Astrocyte (in vitro differentiated cells and primary cell): ENCODE results near the gene ARPC2. TPM values are rescaled to one million over a fixed set of nuclear protein-coding genes. Genes with fewer than 3 reads are reported as not detected.

Experiments
- DNase-seq: peaks from one replicate; pipeline ENCODE4 v3.0.0-alpha.2; 2010; ENCODE audit warnings: low read depth
- FAIRE-seq: peaks from 2 replicates; lab custom pipeline; 2011; peaks lifted over from hg19 to GRCh38; lab: Jason Lieb, UNC
- H2AFZ ChIP-seq: 2 replicates; pipeline ENCODE4 v1.6.0; 2012; ENCODE audit warnings: low read depth, low read length, inconsistent platforms
- H3K27ac ChIP-seq: 2 replicates; pipeline ENCODE4 v1.5.1; 2011; ENCODE audit warnings: low read depth, low read length, inconsistent platforms
- H3K27me3 ChIP-seq: 2 replicates; pipeline ENCODE4 v1.6.0; 2011; ENCODE audit warnings: low read length, inconsistent platforms; ENCODE audit not compliant: insufficient read depth
- H3K36me3 ChIP-seq: 2 replicates; pipeline ENCODE4 v1.5.1; 2011; ENCODE audit warnings: low read length, inconsistent platforms; ENCODE audit not compliant: insufficient read depth
- H3K4me1 ChIP-seq: 2 replicates; pipeline ENCODE4 v1.5.1; 2011; ENCODE audit warnings: low read length, inconsistent platforms; ENCODE audit not compliant: insufficient read depth
- H3K4me2 ChIP-seq: 2 replicates; pipeline ENCODE4 v1.6.0; 2012; ENCODE audit warnings: low read length, inconsistent platforms
- H3K4me3 ChIP-seq: 2 replicates; pipeline ENCODE4 v1.5.1; 2011; ENCODE audit warnings: low read depth, mild to moderate bottlenecking, low read length, inconsistent platforms; ENCODE audit not compliant: insufficient read depth
- H3K79me2 ChIP-seq: 2 replicates; pipeline ENCODE4 v1.6.0; 2012; ENCODE audit warnings: mild to moderate bottlenecking, low read length, inconsistent platforms; ENCODE audit not compliant: insufficient read depth
- H3K9ac ChIP-seq: 2 replicates; pipeline ENCODE4 v1.6.0; 2012; ENCODE audit warnings: mild to moderate bottlenecking, low read length, inconsistent platforms
- H3K9me3 ChIP-seq: 2 replicates; pipeline ENCODE4 v1.5.1; 2012; ENCODE audit warnings: low read depth, mild to moderate bottlenecking, low read length, inconsistent platforms; ENCODE audit not compliant: insufficient read depth
- H4K20me1 ChIP-seq: 2 replicates; pipeline ENCODE4 v1.6.0; 2012; ENCODE audit warnings: low read length, inconsistent platforms; ENCODE audit not compliant: insufficient read depth
- H3K27ac Mint-ChIP-seq: one replicate; pipeline ENCODE4 v1.8.0; 2021; ENCODE audit warnings: mild to moderate bottlenecking, mixed read lengths; ENCODE audit not compliant: unreplicated experiment
- H3K27me3 Mint-ChIP-seq: one replicate; pipeline ENCODE4 v1.8.0; 2021; ENCODE audit warnings: low read depth, mixed read lengths; ENCODE audit not compliant: unreplicated experiment
- H3K36me3 Mint-ChIP-seq: one replicate; pipeline ENCODE4 v1.8.0; 2021; ENCODE audit warnings: low read depth, mixed read lengths; ENCODE audit not compliant: unreplicated experiment
- H3K4me1 Mint-ChIP-seq: one replicate; pipeline ENCODE4 v1.8.0; 2021; ENCODE audit warnings: low read depth, mixed read lengths; ENCODE audit not compliant: unreplicated experiment
- H3K4me3 Mint-ChIP-seq: one replicate; pipeline ENCODE4 v1.8.0; 2021; ENCODE audit warnings: mild to moderate bottlenecking, moderate library complexity, mixed read lengths; ENCODE audit not compliant: unreplicated experiment
- H3K9me3 Mint-ChIP-seq: one replicate; pipeline ENCODE4 v1.8.0; 2021; ENCODE audit warnings: mild to moderate bottlenecking, mixed read lengths; ENCODE audit not compliant: unreplicated experiment
- CTCF ChIP-seq: IDR thresholded peaks from 2 replicates; pipeline ENCODE4 v1.5.1; 2011; ENCODE audit warnings: low read depth, mild to moderate bottlenecking, inconsistent platforms, low read length, moderate library complexity; ENCODE audit not compliant: insufficient read depth
- EZH2 ChIP-seq: IDR thresholded peaks from 2 replicates; pipeline ENCODE4 v1.6.1; 2012; ENCODE audit warnings: mild to moderate bottlenecking, low read length, inconsistent platforms; ENCODE audit not compliant: insufficient read depth
- total RNA-seq: library from RNA; stranded (reverse); gene quantifications from 2 replicates; pipeline ENCODE4 v1.2.1, GENCODE V29; 2021

Gene ARPC2
- total RNA-seq, 1 donor from 2014 or later = 535 TPM

DNA sequence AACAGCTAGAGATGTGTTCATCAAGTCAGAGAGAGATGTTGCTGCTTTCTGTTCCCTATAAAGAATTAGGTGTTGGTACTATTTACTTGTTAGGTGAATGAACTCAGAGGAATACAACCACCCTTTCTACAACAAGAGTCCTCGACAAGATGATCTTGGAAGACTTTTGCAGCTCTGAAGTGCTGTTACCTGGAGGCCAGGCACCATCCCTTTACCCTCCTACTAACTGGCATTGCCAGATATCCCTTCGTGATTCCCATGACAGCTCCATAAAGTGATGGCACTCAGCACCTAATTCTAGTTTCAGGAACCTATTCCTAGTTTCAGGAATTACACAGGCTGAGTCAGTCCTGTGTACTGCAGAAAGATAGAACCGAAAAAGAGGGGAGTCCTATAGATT lies 9.9 kb downstream of the ARPC2 start:
- H3K27me3 Mint-ChIP-seq = no peaks in the 10 kb centered on the region
- Histone ChIP-seq H2AFZ (no peak overlapping the region), H3K4me1 (peaks cover 49% of the 10 kb centered on the region), H3K9ac (no peak overlapping the region), H3K4me3 (no peak overlapping the region), H3K79me2 (peaks cover 75% of the 10 kb centered on the region), H3K27me3 (no peaks in the 10 kb centered on the region), H3K4me2 (no peak overlapping the region), H4K20me1 (peaks cover 46% of the 10 kb centered on the region), H3K27ac (no peak overlapping the region), H3K9me3 (no peaks in the 10 kb centered on the region), H3K36me3 (peaks cover 67% of the 10 kb centered on the region)
- peaks cover 70% of the 10 kb centered on the region for H3K4me1 Mint-ChIP-seq
- DNase-seq (no peak), FAIRE-seq (no peak)
- no peak for TF ChIP-seq CTCF
- TF ChIP-seq EZH2 = no peak
- peak overlapping the region; percentile 7 for H3K27ac Mint-ChIP-seq
- no peak overlapping the region for H3K4me3 Mint-ChIP-seq
- no peaks in the 10 kb centered on the region for H3K9me3 Mint-ChIP-seq
- peaks cover 32% of the 10 kb centered on the region for H3K36me3 Mint-ChIP-seq

- no peak for FAIRE-seq
- no peak for TF ChIP-seq EZH2
- no peak for TF ChIP-seq CTCF
- Histone ChIP-seq H4K20me1 (peaks cover 39% of the 10 kb centered on the region), H3K4me2 (peak overlapping the region; percentile 34), H3K9me3 (no peaks in the 10 kb centered on the region), H3K36me3 (peaks cover 69% of the 10 kb centered on the region), H3K4me3 (no peak overlapping the region), H3K4me1 (peaks cover 34% of the 10 kb centered on the region), H3K27me3 (no peaks in the 10 kb centered on the region), H3K27ac (peak overlapping the region; percentile 38), H3K79me2 (peaks cover 71% of the 10 kb centered on the region), H2AFZ (no peak overlapping the region), H3K9ac (peak overlapping the region; percentile 21)
- no peak for DNase-seq
- peak overlapping the region; percentile 76 for H3K27ac Mint-ChIP-seq
- no peak overlapping the region for H3K4me3 Mint-ChIP-seq
- H3K4me1 Mint-ChIP-seq = peaks cover 55% of the 10 kb centered on the region
- H3K9me3 Mint-ChIP-seq = no peaks in the 10 kb centered on the region
- no peaks in the 10 kb centered on the region for H3K27me3 Mint-ChIP-seq
- peaks cover 37% of the 10 kb centered on the region for H3K36me3 Mint-ChIP-seq
Measured at GRCh38 chr2:218228366-218229090, 11.5 kb downstream of the ARPC2 start.

GRCh38 chr2:218229239-218229638 lies 12.2 kb downstream of the ARPC2 start:
- no peaks in the 10 kb centered on the region for H3K27me3 Mint-ChIP-seq
- no peak for FAIRE-seq
- H3K36me3 Mint-ChIP-seq = peaks cover 41% of the 10 kb centered on the region
- H3K27ac Mint-ChIP-seq = peak overlapping the region; percentile 76
- no peak overlapping the region for H3K4me3 ChIP-seq
- peaks cover 70% of the 10 kb centered on the region for H3K79me2 ChIP-seq
- peaks cover 39% of the 10 kb centered on the region for H4K20me1 ChIP-seq
- peaks cover 50% of the 10 kb centered on the region for H3K4me1 Mint-ChIP-seq
- no peak overlapping the region for H2AFZ ChIP-seq
- no peaks in the 10 kb centered on the region for H3K9me3 Mint-ChIP-seq
- peak; percentile 89 for DNase-seq
- H3K27ac ChIP-seq = peak overlapping the region; percentile 38
- no peak overlapping the region for H3K4me3 Mint-ChIP-seq
- TF ChIP-seq EZH2 = no peak
- TF ChIP-seq CTCF = no peak
- H3K9me3 ChIP-seq = no peaks in the 10 kb centered on the region
- peak overlapping the region; percentile 21 for H3K9ac ChIP-seq
- H3K4me1 ChIP-seq = peaks cover 31% of the 10 kb centered on the region
- H3K4me2 ChIP-seq = peak overlapping the region; percentile 34
- no peaks in the 10 kb centered on the region for H3K27me3 ChIP-seq
- peaks cover 68% of the 10 kb centered on the region for H3K36me3 ChIP-seq
